Ovary (tissue), 9 donors: ENCODE results near the gene DSP. TPM values are rescaled to one million over a fixed set of nuclear protein-coding genes. Genes with fewer than 3 reads are reported as not detected.

ENCODE experiments used
- DNase-seq, 5 donors: peaks; one replicate each; pipeline ENCODE4 v3.0.0-alpha.2; 2019 to 2020
- H3K27ac ChIP-seq, 2 donors: fragments of 200-600 bp; one replicate each; pipeline versions ENCODE4 v1.5.1 to v1.8.0; 2019 to 2022
- H3K27me3 ChIP-seq: fragments of 200-600 bp; one replicate; pipeline ENCODE4 v1.8.0; 2022
- H3K36me3 ChIP-seq: fragments of 200-600 bp; sonication (generic); one replicate; pipeline ENCODE4 v1.5.1; 2019
- H3K4me1 ChIP-seq: one replicate; pipeline ENCODE4 v1.8.1; 2013; ENCODE audit warnings: mild to moderate bottlenecking, moderate library complexity; ENCODE audit not compliant: insufficient read depth
- H3K4me3 ChIP-seq: fragments of 200-600 bp; sonication (generic); one replicate; pipeline ENCODE4 v1.5.1; 2017
- H3K9me3 ChIP-seq, 2 donors: fragments of 200-600 bp in 1 of 2; sonication (generic) in 1 of 2; one replicate each; pipeline versions ENCODE4 v1.5.1 to v1.8.1; 2013 to 2019; ENCODE audit warnings: mild to moderate bottlenecking in 1 of 2, moderate library complexity in 1 of 2
- EP300 ChIP-seq: sonication (generic); formaldehyde crosslinking; IDR thresholded peaks from one replicate; pipeline ENCODE4 v1.6.1; 2017; ENCODE audit warnings: antibody characterized with exemption
- POLR2A ChIP-seq: fragments of 450-650 bp; IDR thresholded peaks from one replicate; pipeline ENCODE4 v1.6.1; 2017; ENCODE audit warnings: antibody characterized with exemption, mild to moderate bottlenecking, moderate library complexity
- WGBS, 3 donors: extraction: QIAGEN DNeasy Blood & Tissue Kit in 1 of 3; methylation state at CpG; one replicate each; pipeline versions ENCODE4 v1.1.5 to v1.1.7; 2013 to 2017; 5-methylcytosine and 5-hydroxymethylcytosine counted together
- intact Hi-C, 4 donors: fragments of 100-400 bp; cut with DNase I; formaldehyde crosslinking; loops; one replicate each; pipeline versions ENCODE4 v1.11.0 to v1.15.1; 2022 to 2023
- polyA plus RNA-seq, 2 donors: library from polyadenylated mRNA; stranded (reverse); fragments of 200-250 nt in 1 of 2; fragments of 350-450 nt in 1 of 2; fragmentation: Illumina TruSeq in 1 of 2; extraction: RNeasy Lipid Tissue Mini Kit (QIAGEN cat#74804) in 1 of 2; gene quantifications; one replicate each; pipeline ENCODE4 v1.2.3, GENCODE V29; 2013 to 2014
- total RNA-seq, 7 donors: library from RNA; depleted of rRNA in 2 of 7; stranded (reverse); fragments of >200 nt in 2 of 7; fragmentation: NEBNext Ultra II Directional in 3 of 7; extraction: Animal tissue kit (Norgen Biotek cat#: 25700) in 3 of 7; gene quantifications; one replicate each; pipeline versions ENCODE4 v1.1.0 to v1.2.4, GENCODE V29; 2016 to 2023
- TF ChIP-seq, protein P1 (sequence below), 3 donors: fragments of 450-650 bp in 2 of 3; fragments of 200-600 bp in 1 of 3; IDR thresholded peaks; one replicate each; pipeline versions ENCODE4 v1.5.1 to v1.8.0; 2016 to 2022; ENCODE audit warnings: antibody characterized with exemption in 3 of 3, mild to moderate bottlenecking in 1 of 3
- donor health status: DM: no; HTN: no; CAD: no; lungs with moderate emphysema.
- donor health status: DM: no; HTN: no; CAD: no.
- donor health status: Bipolar disorder and iron deficiency.
- donor health status: DM: yes; HTN: yes; CAD: no.
- donor health status: DM: no; HTN: no; CAD: no.
- donor health status: DM: yes; HTN: yes; CAD: no.

DSP gene
- total and polyA plus RNA-seq, 9 donors, result 2.1 to 65.7 (median 6.7) TPM

DNA sequence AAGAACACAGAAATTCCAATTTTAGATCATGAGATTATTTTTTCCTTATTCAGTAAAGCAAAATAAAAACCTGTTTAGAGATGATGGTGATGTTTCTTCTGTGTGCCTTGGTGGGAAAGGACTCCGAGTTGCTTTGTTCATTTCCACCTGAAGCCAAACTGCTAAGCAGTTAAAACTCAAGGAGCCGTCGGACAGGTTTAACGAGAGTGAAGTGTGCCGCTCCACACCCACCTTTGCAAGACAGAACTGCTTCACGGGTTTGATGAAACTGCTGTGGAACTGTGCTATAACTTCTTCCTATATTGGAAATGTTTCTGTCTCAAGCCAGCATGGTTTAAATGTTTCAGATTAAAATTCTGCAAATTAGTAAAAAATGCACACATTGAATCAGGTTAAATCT lies 9.2 kb upstream of the DSP start:
- H3K27ac ChIP-seq, result no peak overlapping the region
- no peak overlapping the region for H3K4me3 ChIP-seq
- TF ChIP-seq, protein P1, sequence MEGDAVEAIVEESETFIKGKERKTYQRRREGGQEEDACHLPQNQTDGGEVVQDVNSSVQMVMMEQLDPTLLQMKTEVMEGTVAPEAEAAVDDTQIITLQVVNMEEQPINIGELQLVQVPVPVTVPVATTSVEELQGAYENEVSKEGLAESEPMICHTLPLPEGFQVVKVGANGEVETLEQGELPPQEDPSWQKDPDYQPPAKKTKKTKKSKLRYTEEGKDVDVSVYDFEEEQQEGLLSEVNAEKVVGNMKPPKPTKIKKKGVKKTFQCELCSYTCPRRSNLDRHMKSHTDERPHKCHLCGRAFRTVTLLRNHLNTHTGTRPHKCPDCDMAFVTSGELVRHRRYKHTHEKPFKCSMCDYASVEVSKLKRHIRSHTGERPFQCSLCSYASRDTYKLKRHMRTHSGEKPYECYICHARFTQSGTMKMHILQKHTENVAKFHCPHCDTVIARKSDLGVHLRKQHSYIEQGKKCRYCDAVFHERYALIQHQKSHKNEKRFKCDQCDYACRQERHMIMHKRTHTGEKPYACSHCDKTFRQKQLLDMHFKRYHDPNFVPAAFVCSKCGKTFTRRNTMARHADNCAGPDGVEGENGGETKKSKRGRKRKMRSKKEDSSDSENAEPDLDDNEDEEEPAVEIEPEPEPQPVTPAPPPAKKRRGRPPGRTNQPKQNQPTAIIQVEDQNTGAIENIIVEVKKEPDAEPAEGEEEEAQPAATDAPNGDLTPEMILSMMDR (IDR thresholded peaks at IDR 0.05), result no peak
- no peak for TF ChIP-seq POLR2A
- TF ChIP-seq EP300, result no peak
- H3K4me1 ChIP-seq, result no peaks in the 10 kb centered on the region
- no peaks in the 10 kb centered on the region for H3K27me3 ChIP-seq
- intact Hi-C loops, result no loop called here
- WGBS, 3 donors, result 40 to 45% (median 41%) methylated on average over 6 of the region's 6 CpGs
- no peak for DNase-seq
- H3K36me3 ChIP-seq, result no peaks in the 10 kb centered on the region
- no peaks in the 10 kb centered on the region for H3K9me3 ChIP-seq

DNA sequence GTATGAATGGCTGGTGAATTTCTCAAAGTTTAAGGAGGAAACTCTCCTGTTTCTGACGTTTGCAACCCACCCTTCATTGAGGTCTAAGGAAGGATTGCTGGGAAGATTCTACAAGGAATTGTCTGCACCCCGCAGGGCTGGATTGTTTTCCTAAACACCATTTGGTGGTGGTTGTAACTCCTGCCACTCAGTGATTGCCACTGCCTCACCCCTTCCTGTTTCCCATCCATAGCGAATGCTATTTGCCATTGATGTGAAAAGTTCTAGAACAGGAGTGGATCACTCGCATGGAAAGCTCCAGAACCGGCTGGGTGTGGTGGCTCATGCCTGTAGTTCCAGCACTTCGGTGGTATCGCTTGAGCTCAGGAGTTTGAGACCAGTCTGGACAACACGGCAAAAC lies 8.7 kb upstream of the DSP start:
- WGBS, 3 donors, result 53 to 59% (median 54%) methylated on average over 8 of the region's 8 CpGs
- DNase-seq, result no peak

DNA sequence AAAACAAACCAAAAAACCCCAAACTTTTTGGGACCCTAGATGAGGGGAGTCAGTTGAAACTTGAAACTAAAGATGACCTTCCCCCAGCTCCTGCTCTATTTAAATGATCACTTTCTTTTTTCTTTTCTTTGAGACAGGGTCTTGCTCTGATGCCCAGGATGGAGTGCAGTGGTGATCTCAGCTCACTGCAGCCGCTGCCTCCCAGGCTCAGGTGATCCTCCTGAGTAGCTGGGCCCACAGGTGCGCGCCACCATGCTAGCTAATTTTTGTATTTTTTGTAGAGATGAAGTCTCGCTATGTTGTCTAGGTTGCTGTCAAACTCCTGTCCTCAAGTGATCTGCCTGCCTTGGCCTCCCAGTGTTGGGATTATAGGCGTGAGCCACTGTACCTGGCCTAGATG lies 7.3 kb upstream of the DSP start:
- H3K9me3 ChIP-seq, result no peaks in the 10 kb centered on the region
- no peak overlapping the region for H3K27ac ChIP-seq
- no peaks in the 10 kb centered on the region for H3K27me3 ChIP-seq
- 93 to 96% (median 95%) methylated on average over 5 of the region's 5 CpGs for WGBS, 3 donors
- H3K4me3 ChIP-seq, result no peak overlapping the region
- intact Hi-C loops, result no loop called here
- H3K4me1 ChIP-seq, result no peaks in the 10 kb centered on the region
- DNase-seq, result no peak
- no peaks in the 10 kb centered on the region for H3K36me3 ChIP-seq
- TF ChIP-seq EP300 (no peak), POLR2A (no peak)
- TF ChIP-seq, protein P1 (IDR thresholded peaks at IDR 0.05), result no peak

More for the DNA sequence above, 8.7 kb upstream of the DSP start:
- no peaks in the 10 kb centered on the region for H3K4me1 ChIP-seq
- no peak overlapping the region for H3K4me3 ChIP-seq
- H3K9me3 ChIP-seq, result no peaks in the 10 kb centered on the region
- intact Hi-C loops, result no loop called here
- H3K36me3 ChIP-seq, result no peaks in the 10 kb centered on the region
- TF ChIP-seq, protein P1 (IDR thresholded peaks at IDR 0.05), result no peak
- no peak for TF ChIP-seq EP300
- no peak for TF ChIP-seq POLR2A
- no peaks in the 10 kb centered on the region for H3K27me3 ChIP-seq
- no peak overlapping the region for H3K27ac ChIP-seq

DNA sequence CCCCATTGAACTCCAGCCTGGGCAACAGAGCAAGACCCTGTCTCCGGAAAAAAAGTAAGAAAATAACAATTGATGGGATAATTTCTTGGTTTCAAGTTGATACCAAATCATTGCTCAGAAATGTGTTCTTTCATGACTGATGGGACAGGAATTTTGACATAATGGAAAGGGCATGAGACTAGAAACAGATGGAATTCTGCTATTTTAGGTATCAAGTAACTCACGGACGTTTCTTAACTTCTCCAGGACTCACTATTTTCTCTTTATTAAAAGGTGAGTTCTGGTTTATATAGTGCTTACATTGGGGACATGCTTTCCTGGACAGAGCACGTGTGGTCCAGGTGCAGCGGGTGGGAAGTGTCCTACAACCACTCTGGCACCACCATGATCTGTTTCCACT lies 6.0 kb upstream of the DSP start:
- DNase-seq, result no peak
- no peak overlapping the region for H3K27ac ChIP-seq
- no peaks in the 10 kb centered on the region for H3K9me3 ChIP-seq
- no peaks in the 10 kb centered on the region for H3K36me3 ChIP-seq
- no peaks in the 10 kb centered on the region for H3K27me3 ChIP-seq
- no peak for TF ChIP-seq EP300
- TF ChIP-seq POLR2A, result no peak
- TF ChIP-seq, protein P1 (IDR thresholded peaks at IDR 0.05), result no peak
- H3K4me1 ChIP-seq, result no peaks in the 10 kb centered on the region
- intact Hi-C loops, result no loop called here
- 80 to 85% (median 83%) methylated on average over 5 of the region's 5 CpGs for WGBS, 3 donors
- no peak overlapping the region for H3K4me3 ChIP-seq
